ENCODE measurements around the gene CARNS1. TPM values are rescaled to one million over a fixed set of nuclear protein-coding genes. Genes with fewer than 3 reads are reported as not detected.

CARNS1 gene
- total and polyA plus RNA-seq, 9 of the 15 experiments (the other 6 are each of a cell fraction or from before 2014, with no cell fraction given) = 0.01 to 0.18 (median 0.06) TPM; not detected in 3

DNA sequence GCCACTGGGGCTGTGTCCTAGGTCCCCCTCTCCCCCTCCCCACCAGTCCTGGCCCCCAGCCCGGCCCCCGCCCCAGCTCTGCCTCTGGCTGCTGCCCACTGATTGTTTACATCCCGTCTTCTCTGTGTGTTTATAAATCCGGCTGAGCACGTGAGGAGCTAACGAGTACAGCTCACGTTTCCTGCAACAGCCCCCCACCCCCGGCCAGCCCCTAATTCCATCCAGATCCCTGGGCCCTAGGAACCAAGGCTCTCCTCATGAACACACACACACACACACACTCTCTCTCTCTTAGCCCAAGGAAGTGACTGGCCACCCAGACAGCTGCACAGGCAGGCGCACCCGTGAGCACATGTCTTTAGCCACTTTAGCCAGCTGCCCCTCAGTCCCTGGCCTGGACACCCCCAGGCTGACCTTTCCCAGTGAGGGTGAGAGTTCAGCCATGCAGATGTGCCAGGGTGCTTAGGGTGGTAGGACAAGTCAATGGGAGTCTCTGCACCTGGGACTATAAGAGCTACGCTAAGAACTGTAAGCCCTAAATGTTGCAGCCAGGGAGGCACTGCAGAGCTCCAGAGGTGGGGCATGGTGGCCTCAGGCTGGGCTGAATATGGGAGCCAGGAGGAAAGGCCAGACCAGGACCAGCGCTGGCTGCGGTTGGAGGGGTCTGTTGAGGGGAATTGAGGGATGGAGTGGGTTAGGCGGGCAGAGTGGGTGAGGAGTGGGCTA lies 45.0 kb upstream of the CARNS1 start (continued):
- TF ChIP-seq, protein P1, sequence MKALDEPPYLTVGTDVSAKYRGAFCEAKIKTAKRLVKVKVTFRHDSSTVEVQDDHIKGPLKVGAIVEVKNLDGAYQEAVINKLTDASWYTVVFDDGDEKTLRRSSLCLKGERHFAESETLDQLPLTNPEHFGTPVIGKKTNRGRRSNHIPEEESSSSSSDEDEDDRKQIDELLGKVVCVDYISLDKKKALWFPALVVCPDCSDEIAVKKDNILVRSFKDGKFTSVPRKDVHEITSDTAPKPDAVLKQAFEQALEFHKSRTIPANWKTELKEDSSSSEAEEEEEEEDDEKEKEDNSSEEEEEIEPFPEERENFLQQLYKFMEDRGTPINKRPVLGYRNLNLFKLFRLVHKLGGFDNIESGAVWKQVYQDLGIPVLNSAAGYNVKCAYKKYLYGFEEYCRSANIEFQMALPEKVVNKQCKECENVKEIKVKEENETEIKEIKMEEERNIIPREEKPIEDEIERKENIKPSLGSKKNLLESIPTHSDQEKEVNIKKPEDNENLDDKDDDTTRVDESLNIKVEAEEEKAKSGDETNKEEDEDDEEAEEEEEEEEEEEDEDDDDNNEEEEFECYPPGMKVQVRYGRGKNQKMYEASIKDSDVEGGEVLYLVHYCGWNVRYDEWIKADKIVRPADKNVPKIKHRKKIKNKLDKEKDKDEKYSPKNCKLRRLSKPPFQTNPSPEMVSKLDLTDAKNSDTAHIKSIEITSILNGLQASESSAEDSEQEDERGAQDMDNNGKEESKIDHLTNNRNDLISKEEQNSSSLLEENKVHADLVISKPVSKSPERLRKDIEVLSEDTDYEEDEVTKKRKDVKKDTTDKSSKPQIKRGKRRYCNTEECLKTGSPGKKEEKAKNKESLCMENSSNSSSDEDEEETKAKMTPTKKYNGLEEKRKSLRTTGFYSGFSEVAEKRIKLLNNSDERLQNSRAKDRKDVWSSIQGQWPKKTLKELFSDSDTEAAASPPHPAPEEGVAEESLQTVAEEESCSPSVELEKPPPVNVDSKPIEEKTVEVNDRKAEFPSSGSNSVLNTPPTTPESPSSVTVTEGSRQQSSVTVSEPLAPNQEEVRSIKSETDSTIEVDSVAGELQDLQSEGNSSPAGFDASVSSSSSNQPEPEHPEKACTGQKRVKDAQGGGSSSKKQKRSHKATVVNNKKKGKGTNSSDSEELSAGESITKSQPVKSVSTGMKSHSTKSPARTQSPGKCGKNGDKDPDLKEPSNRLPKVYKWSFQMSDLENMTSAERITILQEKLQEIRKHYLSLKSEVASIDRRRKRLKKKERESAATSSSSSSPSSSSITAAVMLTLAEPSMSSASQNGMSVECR (CRISPR knock-in tag; IDR thresholded peaks at IDR 0.05) = 0 out of 2 replicates have a peak, but pooled peaks have one; percentile 17
- TF ChIP-seq, protein P2, sequence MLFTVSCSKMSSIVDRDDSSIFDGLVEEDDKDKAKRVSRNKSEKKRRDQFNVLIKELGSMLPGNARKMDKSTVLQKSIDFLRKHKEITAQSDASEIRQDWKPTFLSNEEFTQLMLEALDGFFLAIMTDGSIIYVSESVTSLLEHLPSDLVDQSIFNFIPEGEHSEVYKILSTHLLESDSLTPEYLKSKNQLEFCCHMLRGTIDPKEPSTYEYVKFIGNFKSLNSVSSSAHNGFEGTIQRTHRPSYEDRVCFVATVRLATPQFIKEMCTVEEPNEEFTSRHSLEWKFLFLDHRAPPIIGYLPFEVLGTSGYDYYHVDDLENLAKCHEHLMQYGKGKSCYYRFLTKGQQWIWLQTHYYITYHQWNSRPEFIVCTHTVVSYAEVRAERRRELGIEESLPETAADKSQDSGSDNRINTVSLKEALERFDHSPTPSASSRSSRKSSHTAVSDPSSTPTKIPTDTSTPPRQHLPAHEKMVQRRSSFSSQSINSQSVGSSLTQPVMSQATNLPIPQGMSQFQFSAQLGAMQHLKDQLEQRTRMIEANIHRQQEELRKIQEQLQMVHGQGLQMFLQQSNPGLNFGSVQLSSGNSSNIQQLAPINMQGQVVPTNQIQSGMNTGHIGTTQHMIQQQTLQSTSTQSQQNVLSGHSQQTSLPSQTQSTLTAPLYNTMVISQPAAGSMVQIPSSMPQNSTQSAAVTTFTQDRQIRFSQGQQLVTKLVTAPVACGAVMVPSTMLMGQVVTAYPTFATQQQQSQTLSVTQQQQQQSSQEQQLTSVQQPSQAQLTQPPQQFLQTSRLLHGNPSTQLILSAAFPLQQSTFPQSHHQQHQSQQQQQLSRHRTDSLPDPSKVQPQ (CRISPR knock-in tag; IDR thresholded peaks at IDR 0.05; ENCODE audit: borderline replicate concordance) = no peak
- TF ChIP-seq, protein P3, sequence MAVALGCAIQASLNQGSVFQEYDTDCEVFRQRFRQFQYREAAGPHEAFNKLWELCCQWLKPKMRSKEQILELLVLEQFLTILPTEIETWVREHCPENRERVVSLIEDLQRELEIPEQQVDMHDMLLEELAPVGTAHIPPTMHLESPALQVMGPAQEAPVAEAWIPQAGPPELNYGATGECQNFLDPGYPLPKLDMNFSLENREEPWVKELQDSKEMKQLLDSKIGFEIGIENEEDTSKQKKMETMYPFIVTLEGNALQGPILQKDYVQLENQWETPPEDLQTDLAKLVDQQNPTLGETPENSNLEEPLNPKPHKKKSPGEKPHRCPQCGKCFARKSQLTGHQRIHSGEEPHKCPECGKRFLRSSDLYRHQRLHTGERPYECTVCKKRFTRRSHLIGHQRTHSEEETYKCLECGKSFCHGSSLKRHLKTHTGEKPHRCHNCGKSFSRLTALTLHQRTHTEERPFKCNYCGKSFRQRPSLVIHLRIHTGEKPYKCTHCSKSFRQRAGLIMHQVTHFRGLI (CRISPR knock-in tag; IDR thresholded peaks at IDR 0.05) = no peak
- no peak for TF ChIP-seq CHD1 (IDR thresholded peaks at IDR 0.05; ENCODE audit: low read length)
- TF ChIP-seq CCNT2 (IDR thresholded peaks at IDR 0.05; ENCODE audit: borderline replicate concordance, extremely low read depth, insufficient read length, low read depth, low read length) = no peak
- TF ChIP-seq, protein P4, sequence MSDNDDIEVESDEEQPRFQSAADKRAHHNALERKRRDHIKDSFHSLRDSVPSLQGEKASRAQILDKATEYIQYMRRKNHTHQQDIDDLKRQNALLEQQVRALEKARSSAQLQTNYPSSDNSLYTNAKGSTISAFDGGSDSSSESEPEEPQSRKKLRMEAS (CRISPR knock-in tag; IDR thresholded peaks at IDR 0.05) = peak; percentile 23; the same call in 1 of the 2 replicates
- TF ChIP-seq KDM4B (IDR thresholded peaks at IDR 0.05; ENCODE audit: borderline replicate concordance in 2 of 2, low read depth in 1 of 2) = no peak
- TF ChIP-seq FOXA3 (CRISPR knock-in tag; conservative IDR thresholded peaks at IDR 0.05 in 1 of 2, IDR thresholded peaks at IDR 0.05 in 1 of 2) = 0 out of 4 replicates have a peak, but pooled peaks of 1 of the 2 experiments have one; percentile 32
- no peak for TF ChIP-seq BRF1 (IDR thresholded peaks at IDR 0.05; ENCODE audit: borderline replicate concordance, extremely low read depth, insufficient read length)
- TF ChIP-seq NELFE (IDR thresholded peaks at IDR 0.05; ENCODE audit: insufficient read depth, insufficient read length) = no peak
- no peak for TF ChIP-seq MCM3 (IDR thresholded peaks at IDR 0.05)
- no peak for TF ChIP-seq ZSCAN32 (CRISPR knock-in tag; IDR thresholded peaks at IDR 0.05)
- TF ChIP-seq, protein P5, sequence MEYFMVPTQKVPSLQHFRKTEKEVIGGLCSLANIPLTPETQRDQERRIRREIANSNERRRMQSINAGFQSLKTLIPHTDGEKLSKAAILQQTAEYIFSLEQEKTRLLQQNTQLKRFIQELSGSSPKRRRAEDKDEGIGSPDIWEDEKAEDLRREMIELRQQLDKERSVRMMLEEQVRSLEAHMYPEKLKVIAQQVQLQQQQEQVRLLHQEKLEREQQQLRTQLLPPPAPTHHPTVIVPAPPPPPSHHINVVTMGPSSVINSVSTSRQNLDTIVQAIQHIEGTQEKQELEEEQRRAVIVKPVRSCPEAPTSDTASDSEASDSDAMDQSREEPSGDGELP (CRISPR knock-in tag; IDR thresholded peaks at IDR 0.05; ENCODE audit: borderline replicate concordance) = no peak
- TF ChIP-seq SP2 (IDR thresholded peaks at IDR 0.05; ENCODE audit: extremely low read depth, low read depth, low read length, poor library complexity, severe bottlenecking) = no peak
- no peak for TF ChIP-seq ZZZ3 (IDR thresholded peaks at IDR 0.05)

Measured in K562 (cell line).